Neural progenitor cell (in vitro differentiated cells): ENCODE measurements around the gene SLC38A10.

ENCODE experiments used
- CTCF ChIP-seq: fragments of 200-600 bp; sonication (generic); IDR thresholded peaks from 2 replicates; pipeline ENCODE4 v1.5.1; 2017; ENCODE audit warnings: antibody characterized with exemption, mild to moderate bottlenecking
- EZH2 ChIP-seq: fragments of 200-600 bp; sonication (generic); IDR thresholded peaks from 2 replicates; pipeline ENCODE4 v1.6.1; 2017; ENCODE audit warnings: antibody characterized with exemption, mild to moderate bottlenecking, moderate library complexity
- EZH2phosphoT487 ChIP-seq: fragments of 200-600 bp; sonication (generic); IDR thresholded peaks from 2 replicates; pipeline ENCODE4 v1.6.1; 2017; ENCODE audit warnings: antibody characterized with exemption

- TF ChIP-seq CTCF (no peak), EZH2phosphoT487 (no peak), EZH2 (no peak)
These were observed 9.3 kb upstream of the SLC38A10 start for GRCh38 chr17:81304196-81305015.
